ENCODE measurements around the gene RCAN2.

- TF ChIP-seq CTCF (IDR thresholded peaks at IDR 0.05) (no peak), POLR2A (IDR thresholded peaks at IDR 0.05) (no peak), POLR2AphosphoS5 (IDR thresholded peaks at IDR 0.05) (no peak)
Observed at GRCh38 chr6:46507426-46507825, 16.2 kb upstream of the RCAN2 start.
